Smooth muscle cell (in vitro differentiated cells): ENCODE data around the gene TSNAX. TPM values are rescaled to one million over a fixed set of nuclear protein-coding genes. Genes with fewer than 3 reads are reported as not detected.

Source experiments
- DNase-seq: peaks from one replicate; lab custom pipeline; 2025; ENCODE audit not compliant: unreplicated experiment; lab: John Stamatoyannopoulos, UW
- H2AFZ ChIP-seq: fragments of 200-600 bp; sonication (generic); 2 replicates; pipeline ENCODE4 v1.6.0; 2016; ENCODE audit warnings: antibody characterized with exemption, low read depth, mild to moderate bottlenecking
- H3F3A ChIP-seq: fragments of 200-600 bp; sonication (generic); 2 replicates; pipeline ENCODE4 v1.6.0; 2017; ENCODE audit warnings: antibody characterized with exemption, low read depth
- H3K27ac ChIP-seq: fragments of 200-600 bp; sonication (generic); 2 replicates; pipeline ENCODE4 v1.5.1; 2016; ENCODE audit warnings: low read depth, mild to moderate bottlenecking
- H3K27me3 ChIP-seq: fragments of 200-600 bp; sonication (generic); 2 replicates; pipeline ENCODE4 v1.6.1; 2016; ENCODE audit warnings: low read depth, mild to moderate bottlenecking
- H3K36me3 ChIP-seq: fragments of 200-600 bp; sonication (generic); 2 replicates; pipeline ENCODE4 v1.5.1; 2016; ENCODE audit warnings: low read depth
- H3K4me1 ChIP-seq: fragments of 200-600 bp; sonication (generic); 2 replicates; pipeline ENCODE4 v1.5.1; 2016; ENCODE audit warnings: low read depth
- H3K4me2 ChIP-seq: fragments of 200-600 bp; sonication (generic); 2 replicates; pipeline ENCODE4 v1.6.0; 2016; ENCODE audit warnings: mild to moderate bottlenecking
- H3K4me3 ChIP-seq: fragments of 200-600 bp; sonication (generic); 2 replicates; pipeline ENCODE4 v1.5.1; 2016; ENCODE audit warnings: mild to moderate bottlenecking
- H3K79me2 ChIP-seq: fragments of 200-600 bp; sonication (generic); 2 replicates; pipeline ENCODE4 v1.6.0; 2016; ENCODE audit warnings: low read depth, mild to moderate bottlenecking
- H3K9ac ChIP-seq: fragments of 200-600 bp; sonication (generic); 2 replicates; pipeline ENCODE4 v1.6.0; 2016; ENCODE audit warnings: low read depth
- H3K9me3 ChIP-seq: fragments of 200-600 bp; sonication (generic); replicated peaks from 2 replicates; pipeline ENCODE4 v1.5.1; 2016; ENCODE audit warnings: low read depth
- H4K20me1 ChIP-seq: fragments of 200-600 bp; sonication (generic); 2 replicates; pipeline ENCODE4 v1.6.0; 2016; ENCODE audit warnings: low read depth
- WGBS: methylation state at CpG from one replicate; pipeline ENCODE4 v1.1.7; 2016; ENCODE audit warnings: low lambda C conversion rate; 5-methylcytosine and 5-hydroxymethylcytosine counted together
- polyA plus RNA-seq: library from polyadenylated mRNA; unstranded; fragments of >200 nt; fragmentation: Nextera tagmentation; extraction: Ambion mirVana; gene quantifications from 2 replicates; pipeline ENCODE4 v1.2.1, GENCODE V29; 2016
- total RNA-seq: library from RNA; depleted of rRNA; stranded (reverse); fragments of >200 nt; gene quantifications from 2 replicates; pipeline ENCODE4 v1.2.3, GENCODE V29; 2014
- TF ChIP-seq, protein P1 (sequence below): fragments of 200-600 bp; sonication (generic); IDR thresholded peaks from 2 replicates; pipeline ENCODE4 v1.5.1; 2017; ENCODE audit warnings: borderline replicate concordance, mild to moderate bottlenecking, antibody characterized with exemption; ENCODE audit not compliant: insufficient read depth, poor library complexity, severe bottlenecking

Gene TSNAX
- total and polyA plus RNA-seq, 2 experiments from 2014 or later, result 22.6 to 36.5 TPM

- no peaks in the 10 kb centered on the region for H3F3A ChIP-seq
- no peak for DNase-seq
- no peak overlapping the region for H3K4me3 ChIP-seq
- H3K4me1 ChIP-seq, result no peaks in the 10 kb centered on the region
- H3K27ac ChIP-seq, result no peak overlapping the region
- TF ChIP-seq, protein P1, sequence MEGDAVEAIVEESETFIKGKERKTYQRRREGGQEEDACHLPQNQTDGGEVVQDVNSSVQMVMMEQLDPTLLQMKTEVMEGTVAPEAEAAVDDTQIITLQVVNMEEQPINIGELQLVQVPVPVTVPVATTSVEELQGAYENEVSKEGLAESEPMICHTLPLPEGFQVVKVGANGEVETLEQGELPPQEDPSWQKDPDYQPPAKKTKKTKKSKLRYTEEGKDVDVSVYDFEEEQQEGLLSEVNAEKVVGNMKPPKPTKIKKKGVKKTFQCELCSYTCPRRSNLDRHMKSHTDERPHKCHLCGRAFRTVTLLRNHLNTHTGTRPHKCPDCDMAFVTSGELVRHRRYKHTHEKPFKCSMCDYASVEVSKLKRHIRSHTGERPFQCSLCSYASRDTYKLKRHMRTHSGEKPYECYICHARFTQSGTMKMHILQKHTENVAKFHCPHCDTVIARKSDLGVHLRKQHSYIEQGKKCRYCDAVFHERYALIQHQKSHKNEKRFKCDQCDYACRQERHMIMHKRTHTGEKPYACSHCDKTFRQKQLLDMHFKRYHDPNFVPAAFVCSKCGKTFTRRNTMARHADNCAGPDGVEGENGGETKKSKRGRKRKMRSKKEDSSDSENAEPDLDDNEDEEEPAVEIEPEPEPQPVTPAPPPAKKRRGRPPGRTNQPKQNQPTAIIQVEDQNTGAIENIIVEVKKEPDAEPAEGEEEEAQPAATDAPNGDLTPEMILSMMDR, result no peak
- H4K20me1 ChIP-seq, result no peaks in the 10 kb centered on the region
- H3K79me2 ChIP-seq, result no peaks in the 10 kb centered on the region
- H3K27me3 ChIP-seq, result no peaks in the 10 kb centered on the region
- no peak overlapping the region for H2AFZ ChIP-seq
- 55% methylated on average over 3 of the region's 3 CpGs for WGBS
- H3K36me3 ChIP-seq, result no peaks in the 10 kb centered on the region
- no peaks in the 10 kb centered on the region for H3K9me3 ChIP-seq
- H3K9ac ChIP-seq, result no peak overlapping the region
- H3K4me2 ChIP-seq, result no peak overlapping the region
Measured at GRCh38 chr1:231517076-231517475, 11.4 kb upstream of the TSNAX start.

DNA sequence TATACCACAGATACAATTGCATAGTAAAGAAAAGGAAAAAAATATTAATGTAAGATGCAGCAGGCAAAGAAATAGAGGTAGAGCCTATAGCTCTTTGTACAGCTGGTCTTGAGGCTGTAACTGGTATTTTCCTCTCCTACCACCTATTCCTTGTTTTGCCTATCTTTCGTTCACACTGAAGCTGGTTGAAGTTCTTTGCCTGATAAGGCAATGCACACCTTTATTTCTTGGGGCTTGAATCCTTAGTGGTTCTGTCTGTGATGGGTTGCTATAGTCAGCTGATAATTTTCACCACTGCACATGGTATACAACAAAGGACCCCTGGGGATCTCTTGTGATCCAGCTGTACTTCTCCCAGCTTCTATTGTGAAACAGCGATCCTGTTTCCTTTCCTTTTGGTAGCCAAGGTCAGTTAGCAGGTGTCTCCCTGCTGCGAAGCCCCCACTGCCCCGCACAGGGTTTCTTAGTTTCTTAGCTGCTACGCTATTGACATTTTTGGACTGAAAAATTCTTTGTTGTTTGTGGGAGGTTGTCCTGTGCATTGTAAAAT, 9.9 kb upstream of the TSNAX start:
- Histone ChIP-seq H3K27ac (no peak overlapping the region), H3K4me1 (no peaks in the 10 kb centered on the region), H3K9ac (no peak overlapping the region), H3K36me3 (no peaks in the 10 kb centered on the region), H3K27me3 (no peaks in the 10 kb centered on the region), H3F3A (no peaks in the 10 kb centered on the region), H3K4me3 (no peak overlapping the region), H2AFZ (no peak overlapping the region), H4K20me1 (no peaks in the 10 kb centered on the region), H3K79me2 (no peaks in the 10 kb centered on the region), H3K4me2 (no peak overlapping the region), H3K9me3 (no peaks in the 10 kb centered on the region)
- TF ChIP-seq, protein P1, result no peak
- DNase-seq, result no peak
- 81% methylated on average over 5 of the region's 5 CpGs for WGBS

GRCh38 chr1:231519166-231519565, 9.3 kb upstream of the TSNAX start:
- Histone ChIP-seq H3F3A (no peaks in the 10 kb centered on the region), H3K27ac (no peak overlapping the region), H3K36me3 (no peaks in the 10 kb centered on the region), H3K9me3 (no peaks in the 10 kb centered on the region), H3K4me1 (no peaks in the 10 kb centered on the region), H2AFZ (no peak overlapping the region), H3K27me3 (no peaks in the 10 kb centered on the region), H4K20me1 (no peaks in the 10 kb centered on the region), H3K9ac (no peak overlapping the region), H3K4me3 (no peak overlapping the region), H3K4me2 (no peak overlapping the region), H3K79me2 (no peaks in the 10 kb centered on the region)
- 77% methylated on average over 2 of the region's 2 CpGs for WGBS
- DNase-seq, result no peak
- TF ChIP-seq, protein P1, result no peak

- H4K20me1 ChIP-seq, result no peaks in the 10 kb centered on the region
- H3K27me3 ChIP-seq, result no peaks in the 10 kb centered on the region
- H2AFZ ChIP-seq, result no peak overlapping the region
- TF ChIP-seq, protein P1, result no peak
- H3K4me3 ChIP-seq, result no peak overlapping the region
- no peaks in the 10 kb centered on the region for H3K36me3 ChIP-seq
- H3K4me1 ChIP-seq, result no peaks in the 10 kb centered on the region
- no peaks in the 10 kb centered on the region for H3K9me3 ChIP-seq
- no peaks in the 10 kb centered on the region for H3F3A ChIP-seq
- H3K27ac ChIP-seq, result no peak overlapping the region
- no peaks in the 10 kb centered on the region for H3K79me2 ChIP-seq
- WGBS, result 89% methylated on average over 1 of the region's 1 CpG
- no peak overlapping the region for H3K4me2 ChIP-seq
- no peak overlapping the region for H3K9ac ChIP-seq
- DNase-seq, result no peak
Measured at GRCh38 chr1:231522038-231522437, 6.4 kb upstream of the TSNAX start.
